Epithelial cell of prostate (primary cell): ENCODE measurements around the gene BTBD6.
"Not testable (repeated sequence)": the region's sequence is repeated elsewhere in the genome, so short reads cannot be mapped to it uniquely, and the experiment has no call there.

ENCODE experiments used
- DNase-seq: peaks from one replicate; pipeline ENCODE4 v3.0.0-alpha.2; 2011; ENCODE audit warnings: low read depth, low spot score
- H3K27ac ChIP-seq: fragments of 450-650 bp; 2 replicates; pipeline ENCODE4 v1.5.1; 2017; ENCODE audit warnings: mild to moderate bottlenecking

Gene BTBD6

GRCh38 chr14:105260959-105261358 lies 12.6 kb downstream of the BTBD6 start:
- no peak overlapping the region for H3K27ac ChIP-seq

DNA sequence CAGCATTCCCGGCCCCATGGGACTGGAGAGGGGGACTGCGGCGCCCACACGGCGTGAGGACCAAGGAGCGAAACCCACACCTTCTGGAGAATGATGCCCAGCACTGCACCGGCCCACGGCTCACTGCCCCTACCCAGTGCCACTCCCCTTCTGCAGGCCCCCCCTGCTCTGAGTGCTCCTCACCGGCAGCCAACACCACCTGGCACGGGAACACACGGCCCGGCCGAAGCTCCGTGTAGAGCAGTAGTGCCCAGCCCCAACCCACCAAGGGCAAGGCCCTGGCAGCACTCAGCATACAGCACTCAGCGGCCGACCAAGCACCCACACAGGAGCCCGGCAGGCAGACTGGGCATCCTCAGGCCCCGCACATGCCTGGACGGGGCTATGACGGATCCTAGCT lies 13.4 kb downstream of the BTBD6 start:
- DNase-seq = no peak
- no peak overlapping the region for H3K27ac ChIP-seq

More at GRCh38 chr14:105260959-105261358, 12.6 kb downstream of the BTBD6 start:
- no peak for DNase-seq

- no peak overlapping the region for H3K27ac ChIP-seq
- DNase-seq = no peak
Observed at GRCh38 chr14:105267820-105268548, 19.7 kb downstream of the BTBD6 start.

DNA sequence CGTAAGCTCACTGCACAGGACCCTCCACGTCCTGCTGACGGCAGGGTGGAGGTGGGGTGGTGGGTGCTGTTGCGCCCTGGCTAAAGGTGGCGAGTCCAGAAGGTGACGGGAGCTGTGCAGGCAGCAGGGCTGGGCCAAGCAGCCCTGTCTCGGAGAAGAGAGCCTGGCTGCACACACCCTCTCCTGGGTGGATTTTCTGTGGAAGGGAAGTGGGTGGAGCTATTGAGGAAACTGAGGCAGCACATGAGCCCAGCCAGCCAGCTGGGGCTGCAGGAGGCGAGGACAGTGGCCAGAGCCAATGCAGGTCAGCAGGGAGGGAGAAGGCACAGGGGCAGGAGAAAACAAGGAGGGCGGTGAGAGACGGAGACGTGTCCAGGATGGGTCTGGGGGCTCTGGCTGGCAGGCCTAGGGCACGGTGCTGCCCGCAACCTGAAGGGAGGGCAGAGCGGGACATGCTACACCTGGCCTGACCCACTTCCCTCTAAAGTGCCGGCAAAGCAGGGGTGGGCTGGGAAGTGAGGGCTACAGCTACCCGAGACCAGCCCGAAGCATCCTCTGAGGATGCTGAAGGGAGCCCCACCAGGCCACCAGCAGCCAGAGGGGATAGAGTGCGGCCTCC lies 20.5 kb downstream of the BTBD6 start:
- H3K27ac ChIP-seq = no peak overlapping the region
- no peak for DNase-seq

GRCh38 chr14:105269405-105269804 lies 21.1 kb downstream of the BTBD6 start:
- no peak for DNase-seq
- H3K27ac ChIP-seq = no peak overlapping the region

DNA sequence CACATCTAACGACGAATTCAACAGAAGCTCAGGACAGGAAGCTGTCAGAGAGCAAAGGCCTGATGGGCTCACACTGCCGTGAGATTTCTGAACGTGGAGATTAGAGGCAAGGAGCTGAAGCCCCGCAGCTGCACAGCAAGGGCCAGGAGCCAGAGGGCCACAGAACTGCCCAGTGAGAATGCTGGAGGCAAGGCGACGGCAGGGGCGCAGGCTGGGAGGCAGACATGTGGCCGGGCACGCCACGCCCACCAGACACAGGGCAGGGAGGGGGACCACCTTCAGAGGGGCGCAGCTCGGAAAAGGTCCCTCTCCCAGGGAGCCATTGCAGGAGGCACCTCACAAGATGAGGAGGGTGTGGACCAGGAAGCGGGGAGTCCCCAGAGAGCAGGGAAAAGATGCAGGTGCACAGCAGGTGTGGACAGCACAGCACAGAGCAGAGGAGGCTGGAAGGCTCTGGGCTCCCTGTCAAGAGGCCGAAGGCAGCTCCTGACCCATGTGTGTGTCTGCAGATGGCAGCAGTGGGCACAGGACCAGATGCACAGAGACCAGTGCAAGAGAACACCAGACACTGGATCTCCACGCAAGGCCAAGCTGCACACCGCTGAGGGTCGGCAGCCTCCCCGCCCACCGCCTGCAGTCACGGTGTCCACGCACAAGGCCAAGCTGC lies 23.0 kb downstream of the BTBD6 start:
- no peak for DNase-seq
- no peak overlapping the region for H3K27ac ChIP-seq

GRCh38 chr14:105272623-105273022 lies 24.3 kb downstream of the BTBD6 start:
- no peak for DNase-seq
- H3K27ac ChIP-seq = no peak overlapping the region

DNA sequence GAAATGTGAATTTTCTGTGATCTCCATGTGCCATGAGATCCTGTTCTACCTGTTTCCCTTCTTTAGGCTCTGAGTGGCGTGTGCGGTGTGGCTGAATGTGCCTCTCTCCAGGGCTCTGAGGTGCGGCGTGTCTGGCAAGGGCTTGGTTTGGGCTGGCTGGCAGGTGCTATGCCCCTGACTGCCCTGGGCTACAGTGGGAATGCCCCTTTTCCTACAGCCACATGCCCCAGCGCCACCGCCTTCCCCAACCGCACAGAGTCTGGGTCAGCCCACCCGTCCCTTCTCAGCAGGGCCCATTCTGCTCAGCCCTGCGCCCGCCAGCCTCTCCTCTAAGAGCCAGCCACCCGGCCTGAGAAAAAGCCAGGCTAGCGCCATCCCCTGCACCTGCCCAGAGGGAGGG lies 24.7 kb downstream of the BTBD6 start:
- DNase-seq = no peak
- H3K27ac ChIP-seq = no peak overlapping the region

- no peak for DNase-seq
- no peak overlapping the region for H3K27ac ChIP-seq
Observed at GRCh38 chr14:105274637-105275036, 26.3 kb downstream of the BTBD6 start.

GRCh38 chr14:105275267-105275946 lies 27.1 kb downstream of the BTBD6 start:
- no peak overlapping the region for H3K27ac ChIP-seq
- no peak for DNase-seq

DNA sequence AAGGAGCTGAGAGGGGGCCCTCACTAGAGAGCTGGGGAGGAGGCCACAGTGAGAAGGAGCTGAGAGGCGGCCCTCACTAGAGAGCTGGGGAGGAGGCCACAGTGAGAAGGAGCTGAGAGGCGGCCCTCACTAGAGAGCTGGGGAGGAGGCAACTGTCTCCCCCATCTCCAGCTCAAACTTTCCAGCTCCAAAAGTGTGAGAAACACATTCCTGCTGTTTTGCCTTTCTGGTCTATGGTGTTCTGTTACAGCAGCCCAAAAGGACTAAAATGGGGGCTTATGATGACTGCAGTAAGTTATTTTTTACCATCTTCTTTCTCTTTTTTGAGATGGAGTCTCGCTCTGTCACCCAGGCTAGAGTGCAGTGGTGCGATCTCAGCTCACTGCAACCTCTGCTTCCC lies 29.1 kb downstream of the BTBD6 start:
- not testable (repeated sequence) for H3K27ac ChIP-seq, DNase-seq

GRCh38 chr14:105279642-105280361 lies 31.5 kb downstream of the BTBD6 start:
- no peak for DNase-seq
- H3K27ac ChIP-seq = no peak overlapping the region

GRCh38 chr14:105280525-105280924 lies 32.2 kb downstream of the BTBD6 start:
- DNase-seq = no peak
- H3K27ac ChIP-seq = no peak overlapping the region

- DNase-seq = no peak
- H3K27ac ChIP-seq = no peak overlapping the region
Observed at GRCh38 chr14:105281371-105282097, 33.2 kb downstream of the BTBD6 start.

GRCh38 chr14:105282098-105282725 lies 33.9 kb downstream of the BTBD6 start:
- DNase-seq = no peak
- no peak overlapping the region for H3K27ac ChIP-seq

DNA sequence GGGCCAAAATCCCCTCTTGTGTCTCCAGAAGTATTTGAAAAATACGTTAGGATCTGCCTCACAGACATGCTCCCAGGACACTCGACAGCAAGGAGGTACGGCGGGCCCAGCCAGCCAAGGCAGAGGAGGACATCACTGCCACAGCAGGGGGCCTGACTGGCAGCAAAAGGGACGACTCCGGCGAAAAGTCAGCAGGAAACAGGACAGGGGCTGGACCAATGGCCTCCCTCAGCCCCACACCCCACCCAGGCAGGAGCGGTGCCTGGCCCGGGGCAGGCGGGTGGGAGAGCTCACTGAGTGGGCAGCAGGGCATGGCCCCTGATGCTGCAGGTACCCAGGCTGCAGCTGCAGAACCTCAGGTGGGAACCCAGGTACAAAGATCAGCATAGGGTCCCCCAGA lies 34.7 kb downstream of the BTBD6 start:
- DNase-seq = no peak
- H3K27ac ChIP-seq = no peak overlapping the region

DNA sequence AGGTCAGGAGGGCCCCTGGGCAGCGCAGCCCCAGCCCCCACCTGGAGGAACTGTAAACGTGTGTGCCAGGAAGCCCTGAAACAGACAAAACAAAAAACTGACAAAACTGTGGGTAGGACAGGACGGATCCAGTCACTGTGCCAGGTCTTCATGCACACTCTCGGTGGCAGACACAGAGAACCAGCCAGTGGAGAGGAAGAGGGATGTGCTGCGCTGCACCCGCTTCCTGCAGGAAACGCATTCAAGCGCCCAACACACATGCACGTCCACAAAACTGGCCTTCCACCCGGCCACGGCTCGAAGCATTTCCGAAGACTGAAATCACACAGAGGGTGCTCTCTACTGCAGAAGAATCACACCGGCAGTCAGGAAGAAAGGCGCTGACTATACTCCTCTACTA lies 35.6 kb downstream of the BTBD6 start:
- DNase-seq = no peak
- H3K27ac ChIP-seq = no peak overlapping the region

GRCh38 chr14:105285174-105285573 lies 36.8 kb downstream of the BTBD6 start:
- no peak for DNase-seq
- H3K27ac ChIP-seq = no peak overlapping the region

GRCh38 chr14:105286759-105287144 lies 38.4 kb downstream of the BTBD6 start:
- no peak overlapping the region for H3K27ac ChIP-seq
- no peak for DNase-seq
